ENCODE results near the gene FAM151A. TPM values are rescaled to one million over a fixed set of nuclear protein-coding genes. Genes with fewer than 3 reads are reported as not detected.

FAM151A gene
- polyA plus RNA-seq, 1 donor (not counting 4 experiments of a cell fraction or from before 2014, with no cell fraction given): 0.07 TPM

- H3K79me2 ChIP-seq (ENCODE audit: control insufficient read depth, insufficient read depth, low read length): no peaks in the 10 kb centered on the region
- no peaks in the 10 kb centered on the region for H3K9me1 ChIP-seq (ENCODE audit: control insufficient read depth, extremely low read depth, insufficient read depth, low read length)
- H3K4me2 ChIP-seq (ENCODE audit: control insufficient read depth, extremely low read depth, insufficient read depth, low read depth, low read length): peak overlapping the region; percentile 60
- H2AFZ ChIP-seq (ENCODE audit: control insufficient read depth, low read length): no peak overlapping the region
- no peaks in the 10 kb centered on the region for H3K36me3 ChIP-seq (ENCODE audit: control insufficient read depth in 2 of 2, extremely low read depth in 1 of 2, insufficient read depth in 2 of 2, low read length in 2 of 2)
- TF ChIP-seq EZH2 (IDR thresholded peaks at IDR 0.05; ENCODE audit: low read length) (no peak), CTCF (optimal IDR thresholded peaks at IDR 0.05 in 1 of 3, IDR thresholded peaks at IDR 0.05 in 1 of 3, conservative IDR thresholded peaks at IDR 0.05 in 1 of 3; ENCODE audit: extremely low read depth in 1 of 3, insufficient read depth in 2 of 3, low read length in 3 of 3) (no peak)
- H3K4me1 ChIP-seq (ENCODE audit: control insufficient read depth, extremely low read depth, insufficient read depth, low read length): peaks cover 22% of the 10 kb centered on the region
- DNase-seq (ENCODE audit: low read depth, low spot score): no peak
- dilution Hi-C loops (cut with MboI; ENCODE audit: extremely low pct_ligation_motif_present, low sequenced_read_pairs): no loop called here
- H3K9ac ChIP-seq (ENCODE audit: control insufficient read depth, extremely low read depth, insufficient read depth, low read length): no peak overlapping the region
- H3K4me3 ChIP-seq (ENCODE audit: control insufficient read depth in 2 of 3, extremely low read depth in 1 of 3, insufficient read depth in 2 of 3, low read depth in 1 of 3, low read length in 3 of 3): no peak overlapping the region
- no peaks in the 10 kb centered on the region for H3K27me3 ChIP-seq (ENCODE audit: control insufficient read depth, extremely low read depth, insufficient read depth, low read length)
- peak; percentile 76 for FAIRE-seq
- no peak overlapping the region for H3K27ac ChIP-seq (ENCODE audit: control insufficient read depth, insufficient read depth, low read length)
- H4K20me1 ChIP-seq (ENCODE audit: control insufficient read depth, extremely low read depth, insufficient read depth, low read length): no peaks in the 10 kb centered on the region
- H3K9me3 ChIP-seq (ENCODE audit: control insufficient read depth, low read depth, low read length): no peaks in the 10 kb centered on the region
These were observed 58.8 kb downstream of the FAM151A start for GRCh38 chr1:54564312-54565112.

GRCh38 chr1:54559771-54560231 lies 63.5 kb downstream of the FAM151A start:
- Histone ChIP-seq H3K4me3 (ENCODE audit: control insufficient read depth in 2 of 3, extremely low read depth in 1 of 3, insufficient read depth in 2 of 3, low read depth in 1 of 3, low read length in 3 of 3) (no peak overlapping the region), H3K36me3 (ENCODE audit: control insufficient read depth in 2 of 2, extremely low read depth in 1 of 2, insufficient read depth in 2 of 2, low read length in 2 of 2) (no peaks in the 10 kb centered on the region), H3K79me2 (ENCODE audit: control insufficient read depth, insufficient read depth, low read length) (no peaks in the 10 kb centered on the region), H3K9me3 (ENCODE audit: control insufficient read depth, low read depth, low read length) (no peaks in the 10 kb centered on the region), H3K4me1 (ENCODE audit: control insufficient read depth, extremely low read depth, insufficient read depth, low read length) (peaks cover 8% of the 10 kb centered on the region), H3K27ac (ENCODE audit: control insufficient read depth, insufficient read depth, low read length) (no peak overlapping the region), H4K20me1 (ENCODE audit: control insufficient read depth, extremely low read depth, insufficient read depth, low read length) (no peaks in the 10 kb centered on the region), H3K9me1 (ENCODE audit: control insufficient read depth, extremely low read depth, insufficient read depth, low read length) (no peaks in the 10 kb centered on the region), H2AFZ (ENCODE audit: control insufficient read depth, low read length) (no peak overlapping the region), H3K4me2 (ENCODE audit: control insufficient read depth, extremely low read depth, insufficient read depth, low read depth, low read length) (no peak overlapping the region), H3K27me3 (ENCODE audit: control insufficient read depth, extremely low read depth, insufficient read depth, low read length) (no peaks in the 10 kb centered on the region), H3K9ac (ENCODE audit: control insufficient read depth, extremely low read depth, insufficient read depth, low read length) (no peak overlapping the region)
- TF ChIP-seq CTCF (optimal IDR thresholded peaks at IDR 0.05 in 1 of 3, IDR thresholded peaks at IDR 0.05 in 1 of 3, conservative IDR thresholded peaks at IDR 0.05 in 1 of 3; ENCODE audit: extremely low read depth in 1 of 3, insufficient read depth in 2 of 3, low read length in 3 of 3) (no peak), EZH2 (IDR thresholded peaks at IDR 0.05; ENCODE audit: low read length) (no peak)
- dilution Hi-C loops (cut with MboI; ENCODE audit: extremely low pct_ligation_motif_present, low sequenced_read_pairs): no loop called here
- FAIRE-seq (no peak), DNase-seq (ENCODE audit: low read depth, low spot score) (no peak)

Other genes with a start within 250 kb of the FAM151A start
- gene SSBP3, start 217.1 kb downstream of the FAM151A start, polyA plus RNA-seq: 9.4 to 24.7 TPM (median 16.9 TPM) in 3 replicates
- 3.4 to 4.0 TPM (median 3.9 TPM) in 3 replicates for gene ACOT11, start 75.3 kb downstream of the FAM151A start, polyA plus RNA-seq
- gene MROH7, start 18.3 kb upstream of the FAM151A start, polyA plus RNA-seq: 0.05 to 0.12 TPM in 2 of 3 replicates, not detected in the other
- gene TTC4, start 92.3 kb upstream of the FAM151A start, polyA plus RNA-seq: 33.6 to 40.3 TPM (median 37.2 TPM) in 3 replicates
- 2.7 to 4.3 TPM (median 3.0 TPM) in 3 replicates for gene PARS2, start 141.0 kb upstream of the FAM151A start, polyA plus RNA-seq
- gene TTC22, start 177.8 kb upstream of the FAM151A start, polyA plus RNA-seq: 5.1 to 8.0 TPM (median 7.2 TPM) in 3 replicates

All from keratinocyte (primary cell).